DND-41 (cell line): Measurements from ENCODE around the gene UCHL5.

Experiments
- CTCF ChIP-seq: IDR thresholded peaks from 2 replicates; pipeline ENCODE4 v1.5.1; 2012; ENCODE audit warnings: borderline replicate concordance, low read length, moderate library complexity, mild to moderate bottlenecking; ENCODE audit not compliant: poor library complexity, severe bottlenecking; ENCODE audit errors: extremely low read depth
- EZH2 ChIP-seq: IDR thresholded peaks from 3 replicates; pipeline ENCODE4 v1.6.1; 2012; ENCODE audit warnings: borderline replicate concordance, low read depth, mild to moderate bottlenecking, moderate library complexity, low read length, inconsistent platforms; ENCODE audit not compliant: severe bottlenecking

DNA sequence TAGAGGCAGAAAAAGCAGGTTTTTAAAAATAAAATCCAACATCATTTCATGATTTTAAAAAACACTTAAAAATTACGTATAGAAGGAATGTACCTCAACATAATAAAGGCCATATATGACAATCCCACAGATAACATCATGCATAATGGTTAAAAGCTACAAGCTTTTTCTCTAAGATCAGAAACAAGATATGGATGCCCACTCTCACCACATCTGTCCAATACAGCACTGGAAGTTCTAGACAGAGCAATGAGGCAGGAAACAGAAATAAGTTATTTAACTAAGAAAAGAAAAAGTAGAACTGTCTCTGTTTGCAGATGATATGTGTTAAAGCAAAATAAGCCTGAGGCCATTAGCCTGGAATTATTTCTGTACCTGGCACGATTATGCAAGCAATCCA, 96.3 kb downstream of the UCHL5 start:
- no peak for TF ChIP-seq CTCF
- TF ChIP-seq EZH2: no peak
